NCI-H2081 treated with DMSO at 0.1 percent for 48 hours (cell line): ENCODE results near the gene PPRC1.
A peak's percentile ranks its signal among the peaks of the same experiment; 100 is the strongest.

Experiments used
- DNase-seq: peaks from one replicate; lab custom pipeline; 2025; lab: John Stamatoyannopoulos, UW

The PPRC1 gene

DNA sequence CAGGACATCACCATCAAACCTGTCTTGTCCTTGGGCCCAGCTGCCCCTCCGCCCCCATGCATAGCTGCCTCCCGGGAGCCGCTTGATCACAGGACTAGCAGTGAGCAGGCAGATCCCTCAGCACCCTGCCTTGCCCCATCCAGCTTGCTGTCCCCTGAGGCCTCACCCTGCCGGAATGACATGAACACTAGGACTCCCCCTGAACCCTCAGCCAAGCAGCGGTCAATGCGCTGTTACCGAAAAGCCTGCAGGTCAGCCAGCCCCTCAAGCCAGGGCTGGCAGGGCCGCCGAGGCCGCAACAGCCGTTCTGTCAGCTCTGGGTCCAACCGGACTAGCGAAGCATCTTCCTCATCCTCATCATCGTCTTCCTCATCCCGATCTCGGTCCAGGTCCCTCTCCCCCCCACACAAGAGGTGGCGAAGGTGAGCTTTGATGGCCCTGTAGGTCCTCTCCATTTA is 14.2 kb downstream of the PPRC1 start:
- no peak for DNase-seq

- DNase-seq = no peak
Observed at GRCh38 chr10:102147561-102147960, 14.7 kb downstream of the PPRC1 start.

DNA sequence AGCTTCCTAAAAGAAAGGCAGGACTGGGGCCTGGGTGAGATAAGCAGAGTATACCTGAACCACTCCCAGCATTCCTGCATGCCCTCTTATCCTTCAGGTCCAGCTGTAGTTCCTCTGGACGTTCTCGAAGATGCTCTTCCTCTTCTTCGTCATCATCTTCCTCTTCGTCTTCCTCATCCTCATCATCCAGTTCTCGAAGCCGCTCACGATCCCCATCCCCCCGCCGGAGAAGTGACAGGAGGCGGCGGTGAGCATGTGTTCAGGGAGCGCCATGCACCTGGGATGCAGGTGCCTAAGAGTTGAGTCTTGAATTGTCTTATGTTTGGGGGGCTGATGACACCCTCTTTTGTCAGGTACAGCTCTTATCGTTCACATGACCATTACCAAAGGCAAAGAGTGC is 15.4 kb downstream of the PPRC1 start:
- no peak for DNase-seq

- no peak for DNase-seq
Observed at GRCh38 chr10:102150970-102151773, 18.3 kb downstream of the PPRC1 start.

DNA sequence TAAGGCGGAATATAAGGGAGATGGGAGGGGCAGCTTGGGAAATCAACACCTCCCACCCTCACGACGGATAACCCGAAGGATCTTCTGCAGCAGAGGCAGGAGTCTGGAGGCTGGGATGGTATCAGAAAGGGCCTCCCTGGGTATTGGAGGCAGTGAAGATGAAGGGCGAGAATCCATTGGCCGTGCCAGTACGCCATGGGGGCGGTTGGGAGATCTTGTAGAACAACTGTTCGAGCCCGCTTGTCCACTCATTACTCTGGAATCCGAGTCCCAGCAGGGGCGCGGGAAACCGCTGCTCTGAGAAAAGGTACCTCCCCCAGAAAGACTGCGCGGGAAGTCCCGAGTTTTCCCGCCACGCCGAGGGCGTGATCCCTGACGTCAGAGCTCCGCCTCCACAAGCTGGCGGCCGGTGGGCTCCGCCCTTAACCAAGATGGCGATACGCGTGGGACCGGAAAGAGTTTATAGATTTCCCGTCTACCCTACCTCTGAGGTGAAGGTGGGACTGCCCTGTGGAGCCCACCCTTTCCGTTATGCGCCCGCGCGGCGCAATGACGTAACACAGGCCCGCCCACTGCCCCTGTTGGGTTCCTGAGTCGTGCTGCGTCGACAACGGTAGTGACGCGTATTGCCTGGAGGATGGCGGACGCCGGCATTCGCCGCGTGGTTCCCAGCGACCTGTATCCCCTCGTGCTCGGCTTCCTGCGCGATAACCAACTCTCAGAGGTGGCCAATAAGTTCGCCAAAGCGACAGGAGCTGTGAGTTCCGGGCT is 19.1 kb downstream of the PPRC1 start, which contains the start of gene NOLC1:
NOLC1 (plus strand) TSS at position 616 of the 771 bp plus-strand sequence; CDS start at position 638, 22 bp downstream.
- peak; percentile 86 for DNase-seq

DNA sequence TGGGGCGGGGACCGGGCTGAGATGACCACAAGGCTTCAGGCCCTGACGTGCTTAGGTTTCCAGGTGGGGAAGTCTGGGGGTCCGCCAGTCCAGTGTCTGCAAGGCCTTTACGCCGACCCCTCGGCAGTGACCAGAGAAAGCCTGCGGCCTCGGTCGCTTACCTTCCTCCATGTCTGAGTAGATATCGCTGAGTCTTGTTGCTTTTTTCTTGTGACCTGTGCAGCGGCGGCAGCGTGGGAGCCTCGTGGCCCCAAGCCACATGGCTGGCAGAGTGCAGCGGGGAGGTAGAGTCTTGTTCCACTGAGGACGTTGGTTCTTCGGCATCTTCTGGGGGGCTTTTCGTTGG is 19.7 kb downstream of the PPRC1 start:
- no peak for DNase-seq

GRCh38 chr10:102153093-102153620 is 20.3 kb downstream of the PPRC1 start:
- DNase-seq = no peak

- no peak for DNase-seq
Observed at GRCh38 chr10:102154466-102155116, 21.8 kb downstream of the PPRC1 start.

GRCh38 chr10:102157224-102157623 is 24.4 kb downstream of the PPRC1 start:
- no peak for DNase-seq

DNA sequence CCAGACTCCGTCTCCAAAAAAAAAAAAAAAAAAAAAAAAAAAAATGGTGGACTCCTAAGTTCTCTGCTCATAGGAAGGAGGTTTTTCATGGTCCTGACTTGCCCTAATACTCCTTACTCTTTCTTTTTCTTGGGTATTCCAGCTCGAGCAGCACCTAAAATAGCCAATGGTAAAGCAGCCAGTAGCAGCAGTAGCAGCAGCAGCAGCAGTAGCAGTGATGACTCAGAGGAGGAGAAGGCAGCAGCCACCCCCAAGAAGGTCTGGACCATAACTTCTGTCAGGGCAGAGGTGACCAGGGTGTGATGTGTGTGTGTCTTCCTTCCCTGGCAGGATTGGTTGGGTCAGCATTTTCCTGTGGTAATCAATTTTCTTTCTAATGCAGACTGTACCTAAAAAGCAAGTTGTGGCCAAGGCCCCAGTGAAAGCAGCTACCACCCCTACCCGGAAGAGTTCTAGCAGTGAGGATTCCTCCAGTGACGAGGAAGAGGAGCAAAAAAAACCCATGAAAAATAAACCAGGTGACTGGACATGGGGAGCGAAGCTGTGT is 26.3 kb downstream of the PPRC1 start:
- DNase-seq = no peak

DNA sequence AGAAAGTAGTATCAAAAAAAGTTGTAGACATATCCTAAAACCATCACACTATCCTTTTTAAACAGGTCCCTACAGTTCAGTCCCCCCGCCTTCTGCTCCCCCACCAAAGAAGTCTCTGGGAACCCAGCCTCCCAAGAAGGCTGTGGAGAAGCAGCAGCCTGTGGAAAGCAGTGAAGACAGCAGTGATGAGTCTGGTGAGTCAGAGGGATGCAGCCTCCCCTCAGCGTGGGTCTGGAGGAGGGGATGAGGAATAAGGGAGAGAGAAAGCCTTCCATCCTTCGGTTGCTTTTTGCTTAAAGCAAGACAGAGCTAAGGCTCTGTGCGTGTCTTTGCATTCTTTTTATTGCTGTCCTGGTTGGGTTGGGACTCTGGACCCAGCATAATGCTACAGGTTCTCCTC is 27.0 kb downstream of the PPRC1 start:
- no peak for DNase-seq

- no peak for DNase-seq
Observed at GRCh38 chr10:102163342-102163989, 30.6 kb downstream of the PPRC1 start.

DNA sequence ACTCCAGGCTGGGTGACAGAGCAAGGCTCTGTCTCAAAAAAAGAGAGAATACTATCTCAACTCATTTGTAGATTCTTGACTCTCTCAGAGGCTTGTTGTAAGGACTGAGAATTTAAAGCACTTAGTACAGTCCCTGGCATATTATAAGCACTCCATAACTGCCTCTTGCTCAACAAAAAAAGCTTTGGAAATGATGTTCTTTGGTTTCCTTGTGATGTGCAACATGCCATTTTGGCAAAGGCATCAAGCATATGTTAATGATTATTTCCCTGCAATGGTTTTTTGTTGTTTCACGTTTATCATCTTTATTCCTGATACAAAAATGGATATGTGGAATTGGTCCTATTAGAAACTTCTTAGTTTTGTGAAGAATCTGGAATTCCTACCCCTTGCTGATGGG is 35.0 kb downstream of the PPRC1 start:
- DNase-seq = no peak

GRCh38 chr10:102170602-102171001 is 37.8 kb downstream of the PPRC1 start:
- no peak for DNase-seq

GRCh38 chr10:102172288-102172687 is 39.4 kb downstream of the PPRC1 start:
- no peak for DNase-seq

GRCh38 chr10:102175415-102175814 is 42.6 kb downstream of the PPRC1 start:
- no peak for DNase-seq

DNA sequence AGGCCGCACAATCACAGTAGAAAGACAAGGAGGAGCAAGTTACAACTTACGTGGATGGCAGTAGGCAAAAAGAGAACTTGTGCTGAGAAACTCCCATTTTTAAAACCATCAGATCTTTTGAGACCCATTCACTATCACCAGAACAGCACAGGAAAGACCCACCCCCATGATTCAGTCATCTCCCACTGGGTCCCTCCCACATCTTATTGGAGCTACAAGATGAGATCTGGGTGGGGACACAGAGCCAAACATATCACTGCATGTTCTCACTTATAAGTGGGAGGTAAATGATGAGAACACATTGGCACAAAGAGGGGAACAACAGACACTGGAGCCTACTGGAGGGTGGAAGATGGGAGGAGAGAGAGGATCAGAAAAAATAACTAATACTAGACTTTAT is 51.8 kb downstream of the PPRC1 start:
- no peak for DNase-seq

- DNase-seq = no peak
Observed at GRCh38 chr10:102185272-102185671, 52.4 kb downstream of the PPRC1 start.

DNA sequence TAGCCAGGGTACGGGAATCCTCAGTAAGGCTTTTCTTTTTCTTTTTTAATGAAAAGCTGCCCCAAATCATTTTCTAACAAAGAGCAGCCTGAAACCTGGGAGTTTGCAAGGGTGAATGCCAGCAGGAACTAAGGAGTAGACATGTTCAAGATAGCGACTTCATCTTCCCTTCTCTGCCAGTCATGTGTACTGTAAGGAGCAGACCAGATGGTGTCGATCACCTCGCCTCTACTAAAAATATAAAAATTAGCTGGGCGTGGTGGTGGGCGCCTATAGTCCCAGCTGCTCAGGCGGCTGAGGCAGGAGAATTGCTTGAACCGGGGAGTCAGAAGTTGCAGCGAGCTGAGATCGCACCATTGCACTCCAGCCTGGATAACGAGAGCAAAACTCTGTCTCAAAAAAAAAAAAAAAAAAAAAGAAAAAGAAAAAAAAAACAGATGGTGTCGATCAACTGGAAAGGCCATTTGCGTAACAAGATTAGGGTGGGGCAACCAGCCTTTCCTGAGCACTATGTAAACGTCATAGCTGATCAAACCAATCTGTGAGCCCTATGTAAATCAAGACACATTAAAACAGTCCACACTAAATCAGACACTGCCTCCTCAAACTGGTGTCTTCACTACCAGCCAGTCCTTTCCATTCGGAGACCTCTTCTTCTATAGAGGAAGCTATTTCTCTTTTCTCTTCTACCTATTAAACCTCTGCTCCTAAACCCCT is 53.1 kb downstream of the PPRC1 start:
- DNase-seq = no peak

GRCh38 chr10:102188298-102188940 is 55.6 kb downstream of the PPRC1 start:
- DNase-seq = no peak
